ENCODE data around the gene CFAP46.
"Not testable (repeated sequence)": the region's sequence is repeated elsewhere in the genome, so short reads cannot be mapped to it uniquely, and the experiment has no call there.

Gene CFAP46

GRCh38 chr10:132945125-132945893 is 2.9 kb upstream of the CFAP46 start:
- no peak for DNase-seq (ENCODE audit: low read depth, low spot score)

- DNase-seq (ENCODE audit: low read depth, low spot score): no peak
Observed at GRCh38 chr10:132944510-132944909, 2.1 kb upstream of the CFAP46 start.

GRCh38 chr10:132943791-132944404 is 1.5 kb upstream of the CFAP46 start:
- no peak for DNase-seq (ENCODE audit: low read depth, low spot score)

- no peak for DNase-seq (ENCODE audit: low read depth, low spot score)
Observed at GRCh38 chr10:132943058-132943790, 854 bp upstream of the CFAP46 start.

- no peak for DNase-seq (ENCODE audit: low read depth, low spot score)
Observed at GRCh38 chr10:132941640-132942051, 724 bp downstream of the CFAP46 start.

- DNase-seq (ENCODE audit: low read depth, low spot score): no peak
Observed at GRCh38 chr10:132940791-132941465, 1.4 kb downstream of the CFAP46 start.

GRCh38 chr10:132939957-132940790 is 2.2 kb downstream of the CFAP46 start:
- DNase-seq (ENCODE audit: low read depth, low spot score): no peak

- DNase-seq (ENCODE audit: low read depth, low spot score): no peak
Observed at GRCh38 chr10:132939378-132939955, 2.9 kb downstream of the CFAP46 start.

GRCh38 chr10:132938472-132939339 is 3.7 kb downstream of the CFAP46 start:
- peak; percentile 30 for DNase-seq (ENCODE audit: low read depth, low spot score)

GRCh38 chr10:132937861-132938260 is 4.5 kb downstream of the CFAP46 start:
- DNase-seq (ENCODE audit: low read depth, low spot score): no peak

- DNase-seq (ENCODE audit: low read depth, low spot score): no peak
Observed at GRCh38 chr10:132934953-132935352, 7.4 kb downstream of the CFAP46 start.

GRCh38 chr10:132933308-132934042 is 8.9 kb downstream of the CFAP46 start:
- no peak for DNase-seq (ENCODE audit: low read depth, low spot score)

GRCh38 chr10:132932461-132933307 is 9.7 kb downstream of the CFAP46 start:
- DNase-seq (ENCODE audit: low read depth, low spot score): no peak

- not testable (repeated sequence) for DNase-seq (ENCODE audit: low read depth, low spot score)
Observed at GRCh38 chr10:132931258-132932250, 10.8 kb downstream of the CFAP46 start.

GRCh38 chr10:132930701-132931100 is 11.7 kb downstream of the CFAP46 start:
- not testable (repeated sequence) for DNase-seq (ENCODE audit: low read depth, low spot score)

GRCh38 chr10:132929953-132930548 is 12.3 kb downstream of the CFAP46 start:
- DNase-seq (ENCODE audit: low read depth, low spot score): no peak

All from iPS DF 19.7 (cell line).